Heart left ventricle (tissue), 13 donors: ENCODE results near the gene SMIM14.

Experiments used
- CTCF ChIP-seq, 12 donors: fragments of 200-600 bp; sonication (generic) in 4 of 12; IDR thresholded peaks; one replicate each; pipeline versions ENCODE4 v1.5.0 to v1.8.0; 2018 to 2022; ENCODE audit warnings: antibody characterized with exemption in 12 of 12, mild to moderate bottlenecking in 5 of 12
- POLR2A ChIP-seq, 2 donors: fragments of 450-650 bp; IDR thresholded peaks; one replicate each; pipeline ENCODE4 v1.6.1; 2017; ENCODE audit warnings: antibody characterized with exemption in 2 of 2, mild to moderate bottlenecking in 2 of 2, moderate library complexity in 2 of 2
- donor health status: ischemic (EF 13 %, LVEDD 7.1; RV severe dilation, severe dysfunction).
- donor health status: DM: no; HTN: yes; CAD: no.
- donor health status: DM: no; HTN: no; CAD: no.
- donor health status: ischemic (EF 25% LVEDD 6.9; RV normal size, moderate dysfunction).
- donor health status: ischemic (EF 25% LVEDD 5.7; RV mildly dilated, moderate dysfunction).
- donor health status: ischemic (EF 35%, LVEDD 5.7; RV mildly dilated, moderate dysfunction).
- donor health status: nonischemic (EF 11% LVEDD 7.7; RV severe dilation, severe dysfunction).
- donor health status: DM: yes; HTN: yes; CAD: no.
- donor health status: PGD.
- donor health status: ischemic (EF 29% LVEDD 5.4; RV normal size, mild dysfunction).
- donor health status: nonischemic (EF 23%, LVEDD 6.1; RV moderate dilation, normal function).

- TF ChIP-seq CTCF (IDR thresholded peaks at IDR 0.05) (no peak), POLR2A (IDR thresholded peaks at IDR 0.05) (no peak)
Measured at GRCh38 chr4:39621582-39621981, 17.1 kb downstream of the SMIM14 start.
